ENCODE results near the gene KREMEN1. TPM values are rescaled to one million over a fixed set of nuclear protein-coding genes. Genes with fewer than 3 reads are reported as not detected.
"Not testable (repeated sequence)": the region's sequence is repeated elsewhere in the genome, so short reads cannot be mapped to it uniquely, and the experiment has no call there.

The KREMEN1 gene, protein sequence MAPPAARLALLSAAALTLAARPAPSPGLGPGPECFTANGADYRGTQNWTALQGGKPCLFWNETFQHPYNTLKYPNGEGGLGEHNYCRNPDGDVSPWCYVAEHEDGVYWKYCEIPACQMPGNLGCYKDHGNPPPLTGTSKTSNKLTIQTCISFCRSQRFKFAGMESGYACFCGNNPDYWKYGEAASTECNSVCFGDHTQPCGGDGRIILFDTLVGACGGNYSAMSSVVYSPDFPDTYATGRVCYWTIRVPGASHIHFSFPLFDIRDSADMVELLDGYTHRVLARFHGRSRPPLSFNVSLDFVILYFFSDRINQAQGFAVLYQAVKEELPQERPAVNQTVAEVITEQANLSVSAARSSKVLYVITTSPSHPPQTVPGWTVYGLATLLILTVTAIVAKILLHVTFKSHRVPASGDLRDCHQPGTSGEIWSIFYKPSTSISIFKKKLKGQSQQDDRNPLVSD
- 0.53 and 0.60 TPM in 2 replicates for total RNA-seq

DNA sequence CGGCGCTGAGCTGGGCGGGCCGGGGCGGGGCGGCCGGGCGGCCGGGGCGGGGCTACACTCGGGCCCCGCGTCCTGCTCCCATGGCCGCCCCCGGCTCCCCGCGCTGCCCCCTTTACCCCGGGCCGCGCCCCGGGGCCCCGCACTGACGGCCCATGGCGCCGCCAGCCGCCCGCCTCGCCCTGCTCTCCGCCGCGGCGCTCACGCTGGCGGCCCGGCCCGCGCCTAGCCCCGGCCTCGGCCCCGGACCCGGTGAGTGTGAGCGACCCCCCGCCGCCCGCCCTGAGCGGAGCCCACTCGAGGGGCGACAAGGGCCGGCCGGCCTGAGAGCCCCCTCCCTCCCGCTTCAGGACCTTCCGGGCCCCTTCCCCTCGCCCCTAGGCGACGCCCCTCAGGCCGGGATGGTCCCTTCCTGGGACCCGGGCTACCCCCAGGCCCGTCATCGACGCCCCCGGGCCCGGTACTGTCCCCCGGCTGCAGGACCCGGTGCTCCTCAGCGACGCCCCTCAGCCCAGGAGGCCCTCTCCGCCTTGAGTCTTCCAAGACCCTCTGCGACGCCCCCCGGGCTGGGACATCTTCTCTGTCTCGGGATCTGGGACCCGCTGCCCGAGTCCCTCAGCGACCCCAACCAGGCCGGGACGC lies at the start of gene KREMEN1:
Gene KREMEN1, plus strand, starts transcription at position 57 of the 639 bp plus-strand sequence. Its CDS starts 96 bp downstream, at position 153.
- DNase-seq (ENCODE audit: low read depth, low spot score): no peak

DNA sequence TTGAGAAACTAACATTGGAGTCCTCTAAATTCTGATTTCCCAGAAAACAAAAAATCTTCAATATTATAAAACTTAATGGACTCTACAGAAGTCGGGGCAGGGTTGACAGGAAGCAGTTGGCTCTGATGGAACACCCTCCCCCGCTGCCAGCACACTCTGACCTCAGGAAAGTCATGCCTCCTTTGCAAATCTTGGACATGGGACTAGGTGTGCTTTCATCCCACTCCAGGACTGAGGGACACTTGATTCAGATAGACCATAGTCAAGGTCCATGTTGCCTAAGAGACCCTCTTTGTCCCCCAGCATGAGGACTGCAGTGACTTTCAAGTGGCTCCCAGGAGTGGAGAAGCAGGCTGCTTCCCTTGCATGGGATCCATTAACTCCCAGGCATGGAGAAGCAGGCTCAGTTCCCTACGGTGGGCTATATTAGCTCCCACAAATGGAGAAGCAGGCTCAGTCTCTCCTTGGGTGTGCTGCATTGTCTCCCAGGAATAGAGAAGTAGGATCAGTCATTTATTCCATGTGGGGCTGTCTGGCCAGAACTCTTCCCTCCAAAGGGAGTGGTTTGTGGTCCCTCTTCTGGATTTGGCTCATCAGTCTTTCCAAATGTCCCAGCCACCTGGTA lies 49.6 kb upstream of the KREMEN1 start:
- no peak for DNase-seq (ENCODE audit: low read depth, low spot score)

DNA sequence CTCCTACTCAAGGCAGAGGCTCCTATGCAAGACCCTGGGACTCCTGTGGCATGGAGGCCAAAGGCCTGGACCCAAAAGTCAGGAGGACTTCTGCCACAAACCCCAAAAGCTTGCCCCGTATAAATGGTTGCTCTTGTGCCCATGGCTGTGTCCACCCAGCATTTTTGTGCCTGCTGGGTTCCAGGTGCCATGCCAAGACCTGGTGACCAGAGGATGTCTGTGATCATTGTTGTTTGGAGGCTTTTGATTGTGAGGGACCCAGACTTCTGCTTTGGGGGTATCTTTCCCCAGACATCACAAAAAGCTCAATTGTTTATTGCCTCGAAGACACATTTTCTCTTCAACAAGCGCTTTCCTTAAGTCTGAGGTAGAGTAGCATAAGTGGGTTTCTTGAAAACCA lies 46.3 kb upstream of the KREMEN1 start:
- no peak for DNase-seq (ENCODE audit: low read depth, low spot score)

DNA sequence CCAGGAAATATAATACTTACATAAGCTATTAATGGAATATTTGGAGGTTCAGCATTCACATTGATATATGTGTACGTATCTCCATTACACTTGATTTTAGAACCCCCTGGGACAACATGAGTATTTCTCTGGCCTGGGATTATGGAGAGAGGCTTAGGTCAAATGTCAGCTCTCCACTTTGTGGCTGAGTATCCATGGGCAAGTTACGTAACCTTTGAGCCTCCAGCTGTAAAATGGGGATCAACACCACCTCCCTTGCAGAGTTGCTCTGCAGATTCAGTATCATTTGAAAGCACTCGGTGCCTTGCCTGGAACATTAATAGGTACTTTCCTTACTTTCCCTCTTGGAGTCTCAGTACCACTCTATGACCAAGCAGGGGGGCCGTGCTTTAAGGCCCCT lies 44.4 kb upstream of the KREMEN1 start:
- DNase-seq (ENCODE audit: low read depth, low spot score): no peak

DNA sequence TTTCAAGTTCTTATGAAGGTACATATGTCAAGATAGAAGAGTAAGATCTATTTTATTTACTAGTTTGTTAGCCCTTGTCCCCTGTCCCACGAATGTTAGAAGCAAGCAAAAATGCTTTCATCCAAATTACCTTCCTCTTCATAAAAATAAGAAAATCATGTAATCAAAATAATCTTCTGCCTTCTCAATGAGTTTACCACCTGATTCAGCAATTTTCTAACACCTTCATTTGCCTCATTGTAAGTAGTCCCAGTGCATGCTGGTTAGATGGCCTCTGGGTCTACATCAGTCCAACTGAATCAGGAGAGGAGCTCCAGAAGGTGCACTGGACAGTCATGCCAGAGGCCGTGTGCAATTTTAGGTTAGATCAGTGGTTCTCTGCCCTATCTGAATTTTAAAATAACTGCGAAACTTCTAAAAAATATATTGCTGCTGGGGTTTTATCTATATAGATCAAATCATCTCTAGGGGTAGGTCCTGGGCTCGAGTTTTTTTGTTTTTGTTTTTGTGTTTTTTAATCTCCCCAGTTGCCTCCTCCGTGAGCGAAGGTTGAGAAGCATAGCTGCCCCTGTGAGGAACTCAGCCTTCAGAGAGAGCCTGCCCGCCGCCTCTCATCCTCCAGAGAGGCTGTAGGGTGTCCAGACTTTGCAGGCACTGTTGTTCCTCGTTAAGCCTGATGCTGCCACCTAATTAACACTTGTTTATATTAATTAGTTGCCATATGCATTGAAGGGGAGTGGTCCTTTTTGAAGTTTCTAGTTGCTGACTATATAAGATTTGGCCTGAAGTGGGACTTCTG lies 43.4 kb upstream of the KREMEN1 start:
- no peak for DNase-seq (ENCODE audit: low read depth, low spot score)

DNA sequence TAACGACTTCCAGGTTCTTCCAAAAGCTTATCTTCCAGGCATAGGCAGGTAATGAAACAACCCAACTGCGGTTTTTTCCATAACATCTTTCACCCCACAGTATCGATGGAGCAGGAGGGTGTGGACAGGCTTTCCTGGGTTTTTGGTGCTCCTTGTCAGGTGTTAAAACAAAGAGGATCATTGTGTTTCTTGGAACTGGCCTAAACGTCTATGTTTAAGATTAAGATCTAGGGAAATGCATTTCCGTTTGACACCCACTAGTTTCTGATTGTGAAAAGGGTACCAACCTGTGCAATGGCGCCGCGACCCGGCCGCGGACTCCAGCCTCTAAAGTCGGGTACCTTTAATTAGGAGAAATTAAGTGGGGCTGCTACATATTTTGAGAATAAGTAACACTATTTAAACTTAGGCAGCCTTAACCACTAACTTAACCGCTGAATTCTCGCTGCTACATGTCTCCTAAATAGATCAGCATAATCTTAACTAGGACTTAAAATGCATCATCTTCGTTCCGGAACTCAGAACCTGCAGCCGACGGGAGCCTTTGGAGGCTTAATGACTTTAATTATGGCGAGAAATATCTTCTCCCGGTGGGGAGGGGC lies 42.7 kb upstream of the KREMEN1 start:
- DNase-seq (ENCODE audit: low read depth, low spot score): no peak

DNA sequence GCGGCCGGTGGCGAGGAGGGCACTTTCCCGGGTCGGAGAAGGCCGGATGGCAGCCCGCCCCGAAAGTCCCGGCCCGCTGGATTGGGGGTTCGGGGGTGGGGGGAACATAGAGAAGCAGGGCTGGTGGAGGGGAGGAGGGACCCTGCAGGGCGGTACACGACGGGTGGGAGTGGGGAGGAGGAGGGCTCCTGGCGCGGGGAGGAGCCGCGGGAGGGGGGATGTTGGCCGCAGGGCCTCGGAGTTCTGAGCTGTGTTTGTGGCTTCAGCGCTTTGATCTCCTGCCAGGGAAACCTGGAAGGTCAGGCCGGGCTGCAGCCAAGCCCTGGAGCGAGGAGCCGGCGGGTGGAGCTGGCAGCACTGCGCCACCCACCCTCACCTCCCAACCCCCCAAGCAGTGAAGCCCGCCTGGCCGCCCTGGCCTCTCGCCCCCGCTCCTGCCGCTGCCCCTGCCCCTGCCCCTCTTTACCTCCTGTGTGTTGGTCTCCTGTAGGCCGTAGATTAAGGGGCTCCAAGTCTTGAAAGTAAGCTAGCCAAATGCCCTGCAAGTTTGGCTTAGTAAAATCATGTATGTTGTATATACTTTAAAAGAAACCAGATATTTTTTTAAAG lies 42.1 kb upstream of the KREMEN1 start:
- peak; percentile 45 for DNase-seq (ENCODE audit: low read depth, low spot score)

DNA sequence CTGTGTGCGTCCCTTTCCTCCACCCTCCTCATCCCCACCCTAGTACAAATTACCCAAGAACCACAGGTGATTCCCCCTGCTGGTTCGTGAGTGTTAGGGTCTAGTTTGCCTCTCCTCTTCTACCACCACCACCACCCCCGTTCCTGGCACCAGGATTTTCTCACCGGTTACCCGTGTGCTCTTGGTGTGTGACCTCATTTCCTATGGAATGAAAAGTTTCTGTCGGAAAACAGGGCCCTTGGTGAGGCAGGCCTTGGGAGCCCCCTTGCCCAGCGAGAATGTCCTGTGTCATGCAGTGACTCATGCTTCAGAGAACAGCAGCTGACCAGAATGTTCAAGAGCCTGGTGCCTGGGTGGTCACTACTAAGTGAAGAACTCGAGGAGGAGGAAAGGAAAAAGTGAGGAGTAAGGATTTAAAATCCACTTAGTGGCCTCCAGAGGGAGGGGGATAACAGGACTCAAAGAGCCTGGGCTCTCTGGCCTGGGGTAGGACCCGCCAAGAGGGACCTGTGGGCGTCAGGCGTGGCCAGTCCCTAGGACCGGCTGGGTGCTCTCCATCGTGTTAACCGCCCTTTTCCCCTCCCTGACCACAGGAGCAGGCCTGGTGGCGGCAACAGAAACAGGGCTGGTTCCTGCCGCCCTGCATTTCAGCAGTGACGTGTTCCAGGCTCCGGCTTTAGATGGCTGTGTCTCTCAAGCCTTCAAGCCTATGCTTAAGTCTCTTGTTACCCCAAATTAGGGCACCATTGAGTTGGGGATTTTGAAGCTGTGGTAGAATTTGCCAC lies 41.4 kb upstream of the KREMEN1 start:
- peak; percentile 92 for DNase-seq (ENCODE audit: low read depth, low spot score)

DNA sequence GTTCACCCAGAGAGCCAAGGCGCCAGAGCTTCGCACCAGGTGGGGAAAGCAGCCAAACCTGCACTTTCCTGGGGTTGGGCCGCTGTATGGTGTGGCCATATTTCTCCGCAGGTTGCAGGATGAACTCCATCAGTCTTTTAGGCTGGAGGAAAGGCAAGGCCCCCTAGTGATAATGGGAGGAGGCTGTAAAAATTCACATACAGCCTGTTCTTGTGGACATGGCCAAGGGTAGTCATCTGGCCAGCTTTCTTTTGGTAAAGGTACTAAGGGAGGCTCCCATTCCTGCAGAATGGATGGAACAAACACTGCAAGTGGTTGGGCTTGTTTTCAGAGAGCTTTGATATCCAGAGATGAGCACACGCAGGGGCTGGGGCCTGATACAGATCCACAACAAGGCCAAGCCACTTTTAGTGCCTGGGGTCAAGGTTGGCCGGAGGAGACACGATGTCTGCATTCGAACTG lies 40.8 kb upstream of the KREMEN1 start:
- DNase-seq (ENCODE audit: low read depth, low spot score): no peak

DNA sequence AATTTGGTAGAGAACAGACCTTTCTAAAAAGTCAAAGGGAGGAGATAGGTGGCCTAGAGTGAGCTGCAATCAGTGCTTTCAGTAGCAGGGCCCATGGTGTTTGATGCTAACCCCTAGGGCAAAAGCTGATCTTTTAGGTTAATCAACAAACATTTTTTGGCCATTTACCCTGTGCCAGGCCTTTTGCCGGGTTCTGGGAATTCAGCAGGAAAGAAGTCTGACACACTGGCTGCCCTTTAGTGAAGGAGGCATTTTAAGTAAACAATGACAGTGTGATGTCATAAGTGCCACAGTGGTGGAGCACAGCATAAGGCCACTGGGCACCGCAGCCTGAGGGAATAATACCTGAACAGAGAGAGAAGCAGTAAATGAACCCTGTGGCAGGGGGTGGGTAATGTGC lies 40.3 kb upstream of the KREMEN1 start:
- no peak for DNase-seq (ENCODE audit: low read depth, low spot score)

DNA sequence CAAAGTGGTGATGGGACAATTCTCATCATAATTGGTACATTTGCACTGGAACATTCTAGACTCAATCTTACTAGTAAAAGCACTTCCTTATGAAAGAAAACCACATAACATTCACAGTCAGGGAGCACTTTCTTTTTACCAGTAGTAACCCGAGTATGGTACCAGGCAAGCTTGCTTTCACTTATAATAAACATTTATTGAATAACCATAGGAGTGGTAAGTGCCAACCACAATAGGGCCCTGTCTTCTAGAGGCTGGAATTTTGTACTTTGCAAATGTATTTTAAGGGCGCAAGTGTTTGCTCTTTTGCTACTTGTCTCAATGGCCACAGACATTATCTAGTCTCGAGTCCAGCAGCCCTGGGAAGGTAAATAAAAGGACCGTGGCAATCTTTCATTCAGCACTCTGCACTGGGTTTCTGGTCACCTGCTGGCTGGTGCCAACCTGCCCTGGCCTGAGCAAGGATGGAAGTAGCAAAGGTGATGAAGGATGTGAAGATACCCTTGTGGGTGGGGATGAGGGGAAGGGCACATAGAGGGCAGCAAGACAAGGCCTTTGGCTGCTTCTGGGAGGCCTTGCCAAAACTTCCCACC lies 35.4 kb upstream of the KREMEN1 start:
- DNase-seq (ENCODE audit: low read depth, low spot score): no peak

DNA sequence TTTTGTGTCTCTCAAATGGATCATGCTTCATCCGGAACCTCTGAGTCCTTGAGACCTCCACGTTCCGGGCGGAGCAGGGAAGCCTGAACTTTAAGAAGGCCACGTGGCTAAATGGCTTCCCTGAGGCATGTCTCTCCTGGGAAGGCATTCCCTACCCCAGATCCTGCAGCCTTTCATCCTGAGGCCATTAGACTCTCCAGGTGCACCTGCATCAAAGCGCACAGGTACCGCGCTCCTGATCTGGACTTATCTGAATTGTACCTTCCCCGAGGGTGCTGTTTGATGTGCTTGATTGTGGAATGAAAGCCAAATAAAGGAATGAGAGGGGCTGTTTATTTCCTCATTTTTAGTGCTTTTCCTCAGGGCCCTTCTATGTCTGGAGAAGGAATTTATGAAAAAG lies 33.7 kb upstream of the KREMEN1 start:
- DNase-seq (ENCODE audit: low read depth, low spot score): no peak

DNA sequence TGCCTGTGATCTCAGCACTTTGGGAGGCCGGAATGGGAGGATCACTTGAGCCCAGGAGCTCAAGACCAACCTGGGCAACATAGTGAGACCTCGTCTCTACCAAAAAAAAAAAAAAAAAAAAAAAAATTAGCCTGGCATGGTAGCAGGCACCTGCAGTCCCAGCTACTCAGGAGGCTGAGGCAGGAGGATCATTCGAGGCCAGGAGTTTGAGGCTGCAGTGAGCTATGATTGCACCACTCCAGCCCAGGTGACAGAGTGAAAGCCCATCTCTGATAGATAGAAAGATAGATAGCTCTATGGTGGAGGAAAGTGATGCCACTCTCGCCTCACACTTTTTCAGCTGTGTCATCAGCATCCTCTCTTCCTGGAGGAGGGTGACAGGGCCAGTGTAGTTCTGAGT lies 33.2 kb upstream of the KREMEN1 start:
- DNase-seq (ENCODE audit: low read depth, low spot score): not testable (repeated sequence)

DNA sequence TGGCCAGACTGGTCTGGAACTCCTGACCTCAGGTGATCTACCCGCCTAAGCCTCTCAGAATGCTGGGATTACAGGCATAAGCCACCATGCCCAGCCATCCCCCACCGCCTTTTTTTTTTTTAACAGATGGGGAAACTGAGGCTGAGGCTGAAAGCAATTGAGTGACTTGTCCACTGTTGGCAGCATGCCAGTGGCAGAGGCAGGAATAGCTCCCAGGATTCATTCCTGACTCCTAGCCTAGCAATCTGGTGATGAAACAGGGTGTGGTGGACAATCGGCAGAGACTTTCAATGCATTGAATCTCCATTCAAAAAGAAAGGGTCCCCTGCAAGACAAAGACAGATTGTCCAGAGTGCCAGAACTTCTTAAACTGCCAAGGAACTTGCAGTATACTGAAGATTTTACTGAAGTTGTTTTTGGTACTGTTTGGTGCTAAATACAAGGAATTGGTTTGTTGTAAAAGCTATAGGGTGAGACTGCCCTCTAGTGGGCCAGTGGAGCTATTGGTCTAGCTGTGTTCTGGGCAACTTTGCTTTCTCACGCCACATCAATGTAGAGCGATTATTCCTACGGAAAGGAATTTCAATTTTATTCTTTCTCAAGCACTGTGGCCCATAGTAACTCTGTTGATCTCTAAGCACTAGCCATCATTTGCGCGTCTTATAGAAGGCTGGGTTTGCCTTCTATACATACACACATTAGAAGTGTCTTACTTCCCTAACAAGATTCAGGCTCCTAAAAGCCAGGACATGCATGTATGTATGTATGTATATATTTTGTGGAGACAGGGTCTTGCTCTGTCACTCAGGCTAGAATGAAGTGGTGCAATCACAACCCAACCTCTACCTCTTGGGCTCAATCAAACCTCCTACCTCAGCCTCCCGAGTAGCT lies 32.2 kb upstream of the KREMEN1 start:
- DNase-seq (ENCODE audit: low read depth, low spot score): peak; percentile 55

DNA sequence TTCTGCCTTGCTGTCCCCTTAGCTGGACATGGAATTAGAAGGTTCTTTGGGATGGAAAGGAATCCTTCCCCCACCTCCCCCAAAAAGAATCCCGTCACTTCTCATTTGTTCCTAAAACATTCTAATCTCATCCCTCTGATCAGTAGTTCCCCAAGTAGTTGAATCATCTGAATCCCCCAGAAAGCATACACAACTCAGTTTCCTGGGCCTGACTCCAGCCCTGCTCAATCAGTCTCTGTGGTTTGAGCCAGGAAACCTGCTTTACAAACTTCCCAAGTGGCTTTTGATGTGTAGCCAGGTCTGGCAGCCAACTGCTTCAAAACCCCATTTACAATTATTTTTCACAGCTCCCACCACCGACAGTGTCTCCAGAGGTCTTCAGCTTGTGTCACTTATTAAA lies 31.4 kb upstream of the KREMEN1 start:
- DNase-seq (ENCODE audit: low read depth, low spot score): no peak

DNA sequence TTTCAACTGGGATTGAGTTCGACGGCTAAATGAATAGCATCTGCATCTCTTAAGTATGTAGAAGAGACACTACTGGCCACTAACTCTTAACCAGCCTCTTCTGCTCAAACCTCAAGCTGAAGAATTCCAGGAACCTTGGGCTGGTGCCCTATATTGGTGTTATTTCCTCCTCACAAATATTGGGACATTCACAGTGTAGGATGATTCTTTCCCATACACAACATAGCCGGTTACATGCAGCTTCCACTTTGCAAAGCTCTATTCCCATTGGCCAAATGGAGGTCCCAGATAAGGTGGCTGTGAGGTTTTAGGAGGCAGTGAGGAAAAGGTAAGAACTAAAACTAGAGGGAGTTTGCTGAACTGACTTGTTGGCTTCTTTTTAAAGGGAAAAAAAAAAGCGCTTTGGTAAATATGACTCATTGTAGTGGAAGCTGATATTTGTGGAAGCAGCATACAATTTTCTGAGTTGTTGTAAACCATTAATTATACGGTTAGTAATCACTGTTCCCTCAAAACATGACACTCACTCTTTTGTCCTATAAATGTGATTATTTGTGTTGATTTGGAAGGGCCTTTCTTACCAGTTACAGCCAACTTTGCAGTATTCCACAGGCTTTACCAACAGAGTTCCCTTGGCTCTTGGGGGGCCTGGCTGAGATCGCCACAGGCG lies 28.8 kb upstream of the KREMEN1 start:
- no peak for DNase-seq (ENCODE audit: low read depth, low spot score)

DNA sequence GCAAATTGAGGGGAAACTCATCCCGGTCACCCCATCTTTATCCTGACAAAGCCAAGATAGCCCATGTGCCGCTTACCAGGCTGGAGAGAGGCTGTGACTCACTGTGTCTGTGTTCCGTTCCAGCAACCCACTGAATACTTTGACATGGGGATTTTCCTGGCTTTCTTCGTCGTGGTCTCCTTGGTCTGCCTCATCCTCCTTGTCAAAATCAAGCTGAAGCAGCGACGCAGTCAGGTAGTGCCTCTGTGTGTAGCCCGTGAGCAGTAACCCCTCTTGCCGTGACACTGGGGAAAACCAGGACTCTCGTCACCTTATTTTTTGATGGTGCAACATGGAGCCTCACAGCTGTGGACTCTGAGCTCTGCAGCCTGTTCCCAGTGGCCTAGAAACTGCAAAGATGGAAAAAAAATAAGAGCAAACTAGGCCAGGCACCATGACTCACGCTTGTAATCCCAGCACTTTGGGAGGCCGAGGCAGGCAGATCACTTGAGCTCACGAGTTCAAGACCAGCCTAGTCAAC lies 28.1 kb upstream of the KREMEN1 start:
- DNase-seq (ENCODE audit: low read depth, low spot score): no peak
